ENCODE results near the gene KCNMB2.

KCNMB2 gene

DNA sequence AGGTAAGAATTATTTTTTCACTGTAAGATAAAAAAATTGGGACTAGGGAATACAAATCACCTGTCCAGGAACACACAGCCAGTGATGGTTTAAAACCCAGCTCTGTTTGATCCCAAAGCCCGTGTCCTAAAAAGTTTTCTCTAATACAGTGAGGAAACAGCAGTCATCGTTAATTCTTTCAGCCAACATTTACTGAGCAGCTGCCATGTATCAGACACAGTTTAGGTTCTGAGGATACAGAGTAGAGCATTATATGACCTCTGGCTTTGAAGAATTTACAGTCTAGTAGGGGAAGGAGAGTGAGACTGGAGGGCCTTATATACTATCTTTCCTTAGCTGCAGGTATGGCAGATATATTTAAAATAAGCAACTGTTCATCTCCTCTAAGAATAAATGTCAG, 82.7 kb downstream of the KCNMB2 start:
- H3K4me3 ChIP-seq (ENCODE audit: low read length) = no peak overlapping the region

DNA sequence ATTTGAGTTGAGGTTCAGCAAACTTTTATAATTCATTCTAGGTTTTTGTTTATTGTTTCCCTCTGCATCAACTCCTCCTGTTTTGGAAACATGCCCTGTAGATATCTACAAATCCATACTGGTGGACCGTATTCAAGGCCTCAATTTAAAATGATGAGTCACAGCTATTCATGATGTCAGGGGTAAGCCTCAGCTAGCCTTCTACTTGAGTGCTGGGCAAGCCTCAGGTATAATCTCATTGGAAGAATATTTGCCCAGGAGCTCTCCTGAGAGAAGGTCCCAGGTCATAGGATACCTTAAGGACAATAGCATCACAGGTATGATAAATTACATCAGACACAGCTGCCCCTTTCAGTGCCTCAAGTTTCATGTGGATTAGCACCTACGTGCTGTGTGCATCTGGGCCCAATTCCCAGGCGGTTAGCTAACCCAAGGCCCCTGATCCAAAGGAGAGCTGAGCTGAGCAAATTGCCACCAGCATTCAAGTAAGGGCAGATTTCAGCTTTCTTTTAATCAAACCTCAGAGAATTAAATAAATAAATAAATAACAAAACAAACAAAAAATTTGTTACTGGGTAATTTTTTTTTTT, 87.5 kb downstream of the KCNMB2 start:
- H3K4me3 ChIP-seq (ENCODE audit: low read length) = no peak overlapping the region
- DNase-seq (ENCODE audit: low read depth) = peak; percentile 51
- TF ChIP-seq CTCF (IDR thresholded peaks at IDR 0.05; ENCODE audit: insufficient read depth, low read depth, low read length, missing control alignments) = no peak

More for the DNA sequence above, 82.7 kb downstream of the KCNMB2 start:
- DNase-seq (ENCODE audit: low read depth) = no peak
- no peak for TF ChIP-seq CTCF (IDR thresholded peaks at IDR 0.05; ENCODE audit: insufficient read depth, low read depth, low read length, missing control alignments)

DNA sequence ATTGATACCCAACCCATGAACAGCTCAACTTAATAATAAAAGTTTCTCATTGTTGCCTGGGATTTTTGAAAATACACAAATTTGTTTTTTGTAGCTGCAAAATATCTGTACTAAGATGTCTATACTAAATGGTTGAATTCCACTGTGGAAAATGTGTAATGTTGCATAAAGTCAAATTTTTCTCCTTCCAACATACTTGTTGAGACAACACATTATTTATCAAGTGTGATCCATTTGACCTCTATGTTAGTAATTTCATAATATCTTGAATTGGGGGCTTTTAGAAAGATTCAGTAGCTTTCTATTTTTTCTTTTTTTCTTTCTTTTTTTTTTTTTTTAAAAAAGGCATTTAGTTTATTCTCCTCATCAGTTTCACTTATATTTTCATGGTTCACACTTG, 88.0 kb downstream of the KCNMB2 start:
- H3K4me3 ChIP-seq (ENCODE audit: low read length) = no peak overlapping the region
- DNase-seq (ENCODE audit: low read depth) = no peak
- TF ChIP-seq CTCF (IDR thresholded peaks at IDR 0.05; ENCODE audit: insufficient read depth, low read depth, low read length, missing control alignments) = no peak

DNA sequence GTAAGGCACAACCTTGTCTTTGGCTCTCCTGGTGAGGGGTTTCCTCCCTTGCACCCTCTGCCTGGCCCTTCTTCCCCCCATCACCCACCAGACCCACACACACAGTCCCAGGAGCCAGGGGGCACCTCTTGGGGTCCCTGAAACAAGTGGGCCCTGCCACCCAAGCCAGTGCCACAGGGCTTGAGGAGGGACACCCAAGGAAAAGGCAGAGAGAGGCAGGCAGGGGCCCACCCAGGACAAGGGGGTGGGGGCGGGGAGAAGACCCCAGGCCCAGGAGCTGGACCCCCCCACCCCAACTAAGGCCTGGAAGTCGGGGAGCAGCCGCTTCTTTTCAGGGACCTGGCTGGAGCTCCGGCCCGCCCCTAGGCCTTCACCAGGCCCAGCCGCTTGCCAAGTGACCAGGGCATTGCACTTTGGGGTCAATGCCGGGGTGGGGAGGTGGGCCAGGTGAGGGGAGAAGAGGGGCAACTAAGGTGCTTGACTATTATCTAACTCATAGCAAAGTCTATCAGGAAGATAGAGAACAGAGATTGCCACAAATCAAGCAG, 88.9 kb downstream of the KCNMB2 start:
- no peak for TF ChIP-seq CTCF (IDR thresholded peaks at IDR 0.05; ENCODE audit: insufficient read depth, low read depth, low read length, missing control alignments)
- DNase-seq (ENCODE audit: low read depth) = no peak
- H3K4me3 ChIP-seq (ENCODE audit: low read length) = no peak overlapping the region

DNA sequence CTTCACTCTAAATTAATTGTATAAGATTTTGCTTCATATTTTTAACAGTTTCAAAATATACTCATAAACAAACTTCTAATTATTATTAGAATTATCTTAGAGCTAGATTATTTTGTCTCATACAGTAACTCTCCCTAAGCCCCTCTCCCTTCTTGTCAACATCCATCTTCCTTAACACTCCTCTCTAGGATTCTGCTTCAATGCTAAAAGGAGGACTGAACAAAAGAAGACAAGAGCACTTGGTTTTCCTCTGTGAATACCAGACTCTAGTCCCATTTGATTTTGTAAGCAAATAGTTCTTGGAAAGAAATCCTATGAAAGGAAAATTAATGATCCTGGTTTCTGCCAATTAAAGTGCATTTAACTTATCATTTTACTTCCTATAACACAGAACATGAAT, 91.8 kb downstream of the KCNMB2 start:
- H3K4me3 ChIP-seq (ENCODE audit: low read length) = no peak overlapping the region
- no peak for DNase-seq (ENCODE audit: low read depth)
- no peak for TF ChIP-seq CTCF (IDR thresholded peaks at IDR 0.05; ENCODE audit: insufficient read depth, low read depth, low read length, missing control alignments)

GRCh38 chr3:178629430-178630178, 93.4 kb downstream of the KCNMB2 start:
- no peak for TF ChIP-seq CTCF (IDR thresholded peaks at IDR 0.05; ENCODE audit: insufficient read depth, low read depth, low read length, missing control alignments)

More at GRCh38 chr3:178629430-178630178, 93.4 kb downstream of the KCNMB2 start:
- H3K4me3 ChIP-seq (ENCODE audit: low read length) = no peak overlapping the region
- DNase-seq (ENCODE audit: low read depth) = peak; percentile 10

Measured in epithelial cell of esophagus (primary cell).